K562 (cell line): ENCODE results near the gene LMAN1L. TPM values are rescaled to one million over a fixed set of nuclear protein-coding genes. Genes with fewer than 3 reads are reported as not detected.
A peak's percentile ranks its signal among the peaks of the same experiment; 100 is the strongest.

Source experiments
- ATAC-seq: fragments of 200-7000 bp; cut with Tn5 transposase; 3 replicates; pipeline ENCODE4 v1.9.1; 2020; ENCODE audit warnings: moderate library complexity
- BruUV-seq: library from RNA; stranded (reverse); fragments of 400-500 nt; replicated peaks from 2 replicates; lab custom pipeline; 2021; lab: Mats Ljungman, UMichigan
- CTCF ChIA-PET: fragments of 300-600 bp; formaldehyde crosslinking; extraction: SDS; loops from one replicate; lab custom pipeline; 2021; ENCODE audit warnings: low intra/inter-chr PET ratio; lab: Yijun Ruan, JAX
- POLR2A ChIA-PET: fragments of 300-600, 350-650 bp; sonication (Branson Sonifier 250); formaldehyde crosslinking; extraction: SDS; loops from one replicate; lab custom pipeline; 2021; ENCODE audit warnings: antibody characterized with exemption, inconsistent platforms; lab: Yijun Ruan, JAX
- DNase-seq, 4 experiments: peaks; one replicate each; pipeline versions ENCODE4 v3.0.0 to v3.0.0-alpha.2; 2011 to 2018; ENCODE audit warnings: low spot score in 3 of 4, mixed read lengths in 3 of 4; ENCODE audit errors: extremely low read depth in 1 of 4
- FAIRE-seq: peaks from 2 replicates; lab custom pipeline; 2011; peaks lifted over from hg19 to GRCh38; lab: Jason Lieb, UNC
- H2AFZ ChIP-seq: 2 replicates; pipeline ENCODE4 v1.6.0; 2011; ENCODE audit warnings: low read depth, low read length, control low read depth, inconsistent platforms
- H3K27ac ChIP-seq: fragments of 200-600 bp; 3 replicates; pipeline ENCODE4 v1.8.0; 2011; ENCODE audit warnings: low read depth, mild to moderate bottlenecking, control low read depth, inconsistent platforms, low read length, moderate library complexity, mixed read lengths; ENCODE audit errors: extremely low read depth
- H3K27me3 ChIP-seq, 2 experiments: fragments of 300-600 bp in 1 of 2; 2 replicates in 1 of 2; 3 replicates in 1 of 2; pipeline versions ENCODE4 v1.6.0 to v1.8.0; 2011; ENCODE audit warnings: inconsistent platforms in 2 of 2, low read length in 2 of 2, mild to moderate bottlenecking in 1 of 2, mixed read lengths in 1 of 2, moderate library complexity in 1 of 2; ENCODE audit not compliant: control insufficient read depth in 2 of 2, insufficient read depth in 2 of 2
- H3K36me3 ChIP-seq: fragments of 300-600 bp; 3 replicates; pipeline ENCODE4 v1.8.0; 2011; ENCODE audit warnings: mild to moderate bottlenecking, low read length, inconsistent platforms; ENCODE audit not compliant: control insufficient read depth, insufficient read depth
- H3K4me1 ChIP-seq, 2 experiments: fragments of 200-600 bp in 1 of 2; replicated peaks in 1 of 2; 2 replicates in 1 of 2; 3 replicates in 1 of 2; pipeline versions ENCODE4 v1.5.1 to v1.8.0; 2011; ENCODE audit warnings: inconsistent platforms in 2 of 2, low read length in 2 of 2, mild to moderate bottlenecking in 1 of 2, mixed read lengths in 1 of 2, moderate library complexity in 1 of 2; ENCODE audit not compliant: control insufficient read depth in 2 of 2, insufficient read depth in 2 of 2
- H3K4me2 ChIP-seq: 2 replicates; pipeline ENCODE4 v1.6.1; 2011; ENCODE audit warnings: low read length, control low read depth, inconsistent platforms, mixed read lengths; ENCODE audit not compliant: insufficient read depth
- H3K4me3 ChIP-seq: fragments of 200-600 bp; sonication (generic), shearing (Covaris generic); 2 replicates; pipeline ENCODE4 v1.5.1; 2016; ENCODE audit warnings: control low read depth, inconsistent platforms
- H3K79me2 ChIP-seq: fragments of 200-600 bp; 3 replicates; pipeline ENCODE4 v1.8.0; 2011; ENCODE audit warnings: low read length, inconsistent platforms; ENCODE audit not compliant: control insufficient read depth, insufficient read depth
- H3K9ac ChIP-seq, 2 experiments: 2 replicates each; pipeline versions ENCODE4 v1.6.0 to v1.6.1; 2011; ENCODE audit warnings: low read depth in 2 of 2, low read length in 2 of 2, control low read depth in 1 of 2, inconsistent platforms in 1 of 2, mild to moderate bottlenecking in 1 of 2, mixed read lengths in 1 of 2; ENCODE audit not compliant: insufficient read depth in 1 of 2
- H3K9me1 ChIP-seq: one replicate; pipeline ENCODE4 v1.6.0; 2011; ENCODE audit warnings: inconsistent platforms, mild to moderate bottlenecking, low read length, moderate library complexity; ENCODE audit not compliant: control insufficient read depth, insufficient read depth
- H3K9me3 ChIP-seq: replicated peaks from 2 replicates; pipeline ENCODE4 v1.5.1; 2011; ENCODE audit warnings: low read depth, low read length, inconsistent platforms; ENCODE audit not compliant: control insufficient read depth, insufficient read depth
- H4K20me1 ChIP-seq: replicated peaks from 2 replicates; pipeline ENCODE4 v1.6.1; 2011; ENCODE audit warnings: low read length, inconsistent platforms, mixed read lengths; ENCODE audit not compliant: control insufficient read depth, insufficient read depth
- C11orf30 ChIP-seq: fragments of 450-650 bp; IDR thresholded peaks from 2 replicates; pipeline ENCODE4 v1.6.1; 2016; ENCODE audit warnings: low read depth, mild to moderate bottlenecking
- CBFA2T3 ChIP-seq: fragments of 450-650 bp; IDR thresholded peaks from 2 replicates; pipeline ENCODE4 v1.6.1; 2017
- FOXP1 ChIP-seq: sonication (generic); formaldehyde crosslinking; IDR thresholded peaks from 2 replicates; pipeline ENCODE4 v1.8.0; 2022; ENCODE audit warnings: mild to moderate bottlenecking, missing genetic modification reagents
- JUN ChIP-seq, 2 experiments: sonication (generic) in 1 of 2; formaldehyde crosslinking in 1 of 2; IDR thresholded peaks; 2 replicates each; pipeline versions ENCODE4 v1.6.1 to v1.8.0; 2012 to 2022; ENCODE audit warnings: borderline replicate concordance in 2 of 2, mild to moderate bottlenecking in 2 of 2, improper control_type of control experiment in 1 of 2, low read depth in 1 of 2, low read length in 1 of 2, missing genetic modification reagents in 1 of 2
- SMAD4 ChIP-seq: fragments of 250-450 bp; sonication (Bioruptor Pico); conservative IDR thresholded peaks from 2 replicates; pipeline ENCODE4 v1.8.0; 2021; ENCODE audit warnings: inconsistent platforms, mild to moderate bottlenecking, moderate library complexity
- TAF15 ChIP-seq: fragments of 200-400 bp; formaldehyde crosslinking; IDR thresholded peaks from 2 replicates; pipeline ENCODE4 v1.6.1; 2017; ENCODE audit warnings: mild to moderate bottlenecking, low read depth, low read length, moderate library complexity
- ZBTB9 ChIP-seq: fragments of 450-650 bp; formaldehyde crosslinking; IDR thresholded peaks from 2 replicates; pipeline ENCODE4 v1.4.0; 2020; ENCODE audit warnings: mild to moderate bottlenecking, moderate library complexity
- ZNF316 ChIP-seq: fragments of 450-650 bp; IDR thresholded peaks from 2 replicates; pipeline ENCODE4 v1.6.1; 2016
- ZNF778 ChIP-seq: fragments of 450-650 bp; formaldehyde crosslinking; IDR thresholded peaks from 2 replicates; pipeline ENCODE4 v1.4.0; 2020; ENCODE audit warnings: mild to moderate bottlenecking, moderate library complexity
- WGBS: fragments of 100-300 bp; shearing (Covaris generic); methylation state at CpG from one replicate; pipeline ENCODE4 v1.1.6; 2016; ENCODE audit warnings: low coverage, mixed read lengths; ENCODE audit not compliant: insufficient coverage; ENCODE audit errors: missing lambda C conversion rate; 5-methylcytosine and 5-hydroxymethylcytosine counted together
- in situ Hi-C: fragments of 300-500 bp; cut with MboI; formaldehyde crosslinking; loops from 4 replicates; pipeline ENCODE4 v1.15.0; 2018; ENCODE audit warnings: inconsistent platforms, mixed read lengths
- intact Hi-C: fragments of 100-400 bp; cut with micrococcal nuclease; formaldehyde crosslinking; loops from 2 replicates; pipeline ENCODE4 v1.14.2; 2022
- polyA plus RNA-seq, 8 experiments: library from polyadenylated mRNA; depleted of rRNA in 4 of 8; stranded (reverse) in 5 of 8; unstranded in 3 of 8; fragments of >200 nt; fragmentation: Nextera tagmentation in 2 of 8; fragmentation: Illumina TruSeq in 1 of 8; extraction: Ambion mirVana in 2 of 8; extraction: Trizol in 1 of 8; gene quantifications; 2 replicates each; pipeline versions ENCODE4 v1.2.1 to v1.2.3, GENCODE V29; 2011 to 2014; ENCODE audit warnings: inconsistent platforms in 1 of 8, missing spikeins in 1 of 8
- total RNA-seq, 7 experiments: library from RNA; depleted of rRNA in 6 of 7; stranded (reverse); fragments of >200 nt in 6 of 7; fragmentation: Illumina TruSeq in 2 of 7; extraction: Trizol in 2 of 7; gene quantifications; 2 replicates each; pipeline versions ENCODE4 v1.2.1 to v1.2.3, GENCODE V29; 2011 to 2021; ENCODE audit warnings: low replicate concordance in 1 of 7
- TF ChIP-seq, protein P1 (sequence below), 2 experiments: fragments of 450-650 bp in 1 of 2; sonication (generic) in 1 of 2; formaldehyde crosslinking in 1 of 2; IDR thresholded peaks in 1 of 2; conservative IDR thresholded peaks in 1 of 2; 2 replicates each; pipeline versions ENCODE4 v1.6.1 to v1.8.1; 2016 to 2023; ENCODE audit warnings: mild to moderate bottlenecking in 2 of 2, moderate library complexity in 2 of 2, inconsistent platforms in 1 of 2, missing genetic modification reagents in 1 of 2

Gene LMAN1L
- total and polyA plus RNA-seq, 9 of the 15 experiments (the other 6 are each of a cell fraction or from before 2014, with no cell fraction given): not detected

- POLR2A ChIA-PET: interaction anchor here (0.6 to 2.0 kb wide), 8 partner anchors 12 to 458 kb away, joined by 3 to 7 read pairs (median 4); no protein-coding TSS in a partner anchor
- Histone ChIP-seq H3K9me3 (no peaks in the 10 kb centered on the region; the same call in 1 of the 2 replicates), H4K20me1 (peaks cover 10% of the 10 kb centered on the region; the same call in 1 of the 2 replicates), H2AFZ (no peak overlapping the region), H3K4me3 (no peak overlapping the region), H3K4me1 (peaks cover 19 to 22% of the 10 kb centered on the region in 2 experiments; a peak in 4 of 5 replicates), H3K4me2 (0 out of 2 replicates have a peak overlapping the region, but pooled peaks have one; percentile 7), H3K9ac (peak overlapping the region; percentile 1 to 2; a peak in 1 of 4 replicates), H3K9me1 (no peaks in the 10 kb centered on the region), H3K27me3 (no peaks in the 10 kb centered on the region), H3K36me3 (peaks cover 36% of the 10 kb centered on the region), H3K79me2 (peaks cover 67% of the 10 kb centered on the region), H3K27ac (no peak overlapping the region)
- TF ChIP-seq SMAD4 (0 out of 2 replicates have a peak, but pooled peaks have one; percentile 1), ZNF316 (peak; percentile 75), C11orf30 (peak; percentile 49), CBFA2T3 (no peak)
- intact Hi-C loops (no loop called here), in situ Hi-C loops (no loop called here)
- no peak for ATAC-seq
- no peak for FAIRE-seq
- CTCF ChIA-PET: no interaction called here
- BruUV-seq: no TSS peak
- 81% methylated on average over 6 of the region's 6 CpGs for WGBS
- DNase-seq: no peak
These were observed 58.0 kb downstream of the LMAN1L start for GRCh38 chr15:74870436-74871215.

DNA sequence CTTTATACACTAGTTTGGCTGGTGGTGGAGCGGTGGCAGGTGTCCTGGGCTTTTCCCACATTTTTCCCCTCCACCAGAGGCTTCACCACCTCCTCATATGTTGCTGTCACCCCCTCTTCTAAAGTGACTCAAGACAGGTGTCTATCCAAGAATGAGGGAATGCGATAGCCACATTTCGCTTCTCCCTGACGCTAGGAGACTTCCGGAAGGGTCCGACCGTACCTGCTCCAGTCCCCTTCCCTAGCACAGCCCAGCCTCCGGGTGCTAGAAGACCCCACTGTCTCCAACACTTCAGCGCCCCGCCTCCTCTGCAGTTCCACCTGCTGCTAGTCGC, 60.0 kb downstream of the LMAN1L start:
- H3K27me3 ChIP-seq: no peaks in the 10 kb centered on the region
- peaks cover 10% of the 10 kb centered on the region; the same call in 1 of the 2 replicates for H4K20me1 ChIP-seq
- H3K36me3 ChIP-seq: peaks cover 29% of the 10 kb centered on the region
- ATAC-seq (no peak), FAIRE-seq (no peak), DNase-seq (no peak)
- peak overlapping the region; percentile 99 for H3K4me2 ChIP-seq
- TSS peak; percentile 61 for BruUV-seq
- H3K9me3 ChIP-seq: no peaks in the 10 kb centered on the region; the same call in 1 of the 2 replicates
- CTCF ChIA-PET: no interaction called here
- peaks cover 51% of the 10 kb centered on the region for H3K79me2 ChIP-seq
- H3K4me1 ChIP-seq: peaks cover 19 to 22% of the 10 kb centered on the region in 2 experiments; a peak in 4 of 5 replicates
- H2AFZ ChIP-seq: peak overlapping the region; percentile 98
- H3K9me1 ChIP-seq: no peaks in the 10 kb centered on the region
- in situ Hi-C loops: no loop called here
- under 1% methylated on average over 11 of the region's 11 CpGs for WGBS
- H3K27ac ChIP-seq: peak overlapping the region; percentile 93
- intact Hi-C loops: no loop called here
- peak overlapping the region; percentile 93 to 99 for H3K9ac ChIP-seq
- POLR2A ChIA-PET: interaction anchor here (1.5 kb wide), 1 partner anchor 10 kb away, joined by 5 read pairs; no protein-coding TSS in a partner anchor
- peak overlapping the region; percentile 76 for H3K4me3 ChIP-seq
- TF ChIP-seq JUN (IDR thresholded peaks at IDR 0.05; ENCODE audit: borderline replicate concordance, low read depth, low read length) (no peak), JUN (CRISPR knock-in tag; IDR thresholded peaks at IDR 0.05; ENCODE audit: borderline replicate concordance) (0 out of 2 replicates have a peak, but pooled peaks have one; percentile 32), ZNF778 (CRISPR knock-in tag) (no peak), ZBTB9 (CRISPR knock-in tag) (0 out of 2 replicates have a peak, but pooled peaks have one; percentile 14), FOXP1 (CRISPR knock-in tag) (0 out of 2 replicates have a peak, but pooled peaks have one; percentile 17), TAF15 (no peak)
- TF ChIP-seq, protein P1, sequence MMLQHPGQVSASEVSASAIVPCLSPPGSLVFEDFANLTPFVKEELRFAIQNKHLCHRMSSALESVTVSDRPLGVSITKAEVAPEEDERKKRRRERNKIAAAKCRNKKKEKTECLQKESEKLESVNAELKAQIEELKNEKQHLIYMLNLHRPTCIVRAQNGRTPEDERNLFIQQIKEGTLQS (IDR thresholded peaks at IDR 0.05): no peak
- TF ChIP-seq, protein P1 (CRISPR knock-in tag; conservative IDR thresholded peaks at IDR 0.05): 0 out of 2 replicates have a peak, but pooled peaks have one; percentile 4
